Gastroesophageal sphincter (tissue), 4 donors: ENCODE measurements around the gene TMEM222. TPM values are rescaled to one million over a fixed set of nuclear protein-coding genes. Genes with fewer than 3 reads are reported as not detected.

Experiments
- ATAC-seq: fragments of 150-250 bp; one replicate; pipeline ENCODE4 v1.9.1; 2016; ENCODE audit warnings: mild to moderate bottlenecking, moderate library complexity
- H3K27ac ChIP-seq, 4 donors: fragments of 200-600 bp; sonication (generic) in 3 of 4; 1 replicate in 3 of 4; 2 replicates in 1 of 4; pipeline ENCODE4 v1.5.1; 2016 to 2019
- H3K27me3 ChIP-seq: fragments of 200-600 bp; sonication (generic); one replicate; pipeline ENCODE4 v1.5.1; 2019
- H3K36me3 ChIP-seq, 2 donors: fragments of 200-600 bp; sonication (generic); one replicate each; pipeline ENCODE4 v1.5.1; 2019; ENCODE audit warnings: control low read depth in 1 of 2
- H3K4me1 ChIP-seq, 3 donors: fragments of 200-600 bp; sonication (generic); 1 replicate in 2 of 3; 2 replicates in 1 of 3; pipeline ENCODE4 v1.5.1; 2016 to 2019; ENCODE audit warnings: control low read depth in 2 of 3
- H3K4me3 ChIP-seq, 2 donors: fragments of 200-600 bp; sonication (generic); one replicate each; pipeline ENCODE4 v1.5.1; 2019; ENCODE audit warnings: mild to moderate bottlenecking in 1 of 2, moderate library complexity in 1 of 2
- H3K9me3 ChIP-seq, 3 donors: fragments of 200-600 bp; sonication (generic); one replicate each; pipeline ENCODE4 v1.5.1; 2017 to 2019; ENCODE audit warnings: control low read depth in 2 of 3
- CTCF ChIP-seq, 4 experiments: fragments of 200-600 bp in 2 of 4; fragments of 450-650 bp in 2 of 4; sonication (generic) in 1 of 4; IDR thresholded peaks; one replicate each; pipeline ENCODE4 v1.5.1; 2017 to 2019; ENCODE audit warnings: antibody characterized with exemption in 4 of 4, mild to moderate bottlenecking in 2 of 4, moderate library complexity in 2 of 4
- EP300 ChIP-seq: sonication (generic); formaldehyde crosslinking; IDR thresholded peaks from one replicate; pipeline ENCODE4 v1.6.1; 2017; ENCODE audit warnings: antibody characterized with exemption, mild to moderate bottlenecking
- POLR2A ChIP-seq, 2 donors: fragments of 450-650 bp; IDR thresholded peaks; one replicate each; pipeline ENCODE4 v1.6.1; 2017; ENCODE audit warnings: antibody characterized with exemption in 2 of 2, mild to moderate bottlenecking in 2 of 2, moderate library complexity in 1 of 2
- POLR2AphosphoS5 ChIP-seq: sonication (generic); formaldehyde crosslinking; IDR thresholded peaks from one replicate; pipeline ENCODE4 v1.6.1; 2017; ENCODE audit warnings: antibody characterized with exemption
- WGBS, 2 donors: methylation state at CpG; one replicate each; pipeline ENCODE4 v1.1.5; 2018; ENCODE audit warnings: low coverage in 1 of 2; 5-methylcytosine and 5-hydroxymethylcytosine counted together
- total RNA-seq, 4 donors: library from RNA; depleted of rRNA; stranded (reverse); fragments of >200 nt; gene quantifications; one replicate each; pipeline ENCODE4 v1.1.0, GENCODE V29; 2016

Gene TMEM222
- total RNA-seq, 4 donors from 2014 or later: 15.6 to 28.6 (median 24.1) TPM

GRCh38 chr1:27336756-27337155, 14.8 kb downstream of the TMEM222 start:
- TF ChIP-seq EP300 (no peak), POLR2AphosphoS5 (no peak), POLR2A (IDR thresholded peaks at IDR 0.05) (no peak)
- ATAC-seq: no peak
- peaks cover 0 to 71% of the 10 kb centered on the region in 2 donors for H3K36me3 ChIP-seq
- H3K4me3 ChIP-seq: no peak overlapping the region
- no peak overlapping the region for H3K27ac ChIP-seq
- 95 to 97% methylated on average over 4 to 5 of the region's 5 CpGs for WGBS, 2 donors
- H3K27me3 ChIP-seq: no peaks in the 10 kb centered on the region
- peaks cover 0 to 9% (median 0%) of the 10 kb centered on the region in 3 donors for H3K4me1 ChIP-seq
- no peaks in the 10 kb centered on the region for H3K9me3 ChIP-seq

GRCh38 chr1:27338751-27339150, 16.8 kb downstream of the TMEM222 start:
- H3K4me3 ChIP-seq: no peak overlapping the region
- H3K36me3 ChIP-seq: peaks cover 0 to 51% of the 10 kb centered on the region in 2 donors
- no peak for ATAC-seq
- H3K27me3 ChIP-seq: no peaks in the 10 kb centered on the region
- no peak for TF ChIP-seq EP300
- H3K4me1 ChIP-seq: no peaks in the 10 kb centered on the region
- WGBS, 2 donors: 80 to 83% methylated on average over 1 to 5 of the region's 6 CpGs
- no peak overlapping the region for H3K27ac ChIP-seq
- no peaks in the 10 kb centered on the region for H3K9me3 ChIP-seq

GRCh38 chr1:27339213-27339612, 17.2 kb downstream of the TMEM222 start:
- no peaks in the 10 kb centered on the region for H3K9me3 ChIP-seq
- no peak for ATAC-seq
- TF ChIP-seq POLR2AphosphoS5: no peak
- TF ChIP-seq CTCF (IDR thresholded peaks at IDR 0.05): no peak
- no peak for TF ChIP-seq EP300
- no peak for TF ChIP-seq POLR2A (IDR thresholded peaks at IDR 0.05)
- no peaks in the 10 kb centered on the region for H3K27me3 ChIP-seq
- H3K36me3 ChIP-seq: peaks cover 0 to 46% of the 10 kb centered on the region in 2 donors
- 63% methylated on average over 3 to 5 of the region's 5 CpGs for WGBS, 2 donors
- no peak overlapping the region for H3K27ac ChIP-seq
- no peaks in the 10 kb centered on the region for H3K4me1 ChIP-seq
- H3K4me3 ChIP-seq: no peak overlapping the region

- Histone ChIP-seq H3K27me3 (peaks cover 2% of the 10 kb centered on the region), H3K36me3 (peaks cover 0 to 22% of the 10 kb centered on the region in 2 donors), H3K9me3 (no peaks in the 10 kb centered on the region), H3K4me3 (peak within 1 kb of the TSS in 1 of 2 donors; percentile 19), H3K27ac (no peak within 1 kb of the TSS), H3K4me1 (no peaks in the 10 kb centered on the region)
- ATAC-seq: no peak
- TF ChIP-seq EP300 (no peak), POLR2AphosphoS5 (no peak), CTCF (IDR thresholded peaks at IDR 0.05) (no peak), POLR2A (IDR thresholded peaks at IDR 0.05) (no peak)
- 77% methylated on average over 4 of the region's 22 CpGs; no CpG with 5 or more reads in 1 of the 2 donors for WGBS, 2 donors
Measured at GRCh38 chr1:27341525-27342252, 19.7 kb downstream of the TMEM222 start, which contains the start of gene SYTL1. Gene SYTL1 (plus strand): TSS chr1:27342022. CDS start chr1:27345335, 3,313 bp downstream.

GRCh38 chr1:27342391-27342777, 20.4 kb downstream of the TMEM222 start:
- Histone ChIP-seq H3K4me1 (no peaks in the 10 kb centered on the region), H3K36me3 (peaks cover 0 to 15% of the 10 kb centered on the region in 2 donors), H3K9me3 (no peaks in the 10 kb centered on the region), H3K27ac (no peak overlapping the region), H3K27me3 (peaks cover 9% of the 10 kb centered on the region), H3K4me3 (peak overlapping the region in 1 of 2 donors; percentile 19)
- TF ChIP-seq POLR2AphosphoS5: no peak
- no peak for TF ChIP-seq POLR2A (IDR thresholded peaks at IDR 0.05)
- no peak for TF ChIP-seq EP300
- no peak for TF ChIP-seq CTCF (IDR thresholded peaks at IDR 0.05)
- no peak for ATAC-seq
- WGBS, 2 donors: 45% methylated on average over 4 of the region's 8 CpGs; no CpG with 5 or more reads in 1 of the 2 donors
